Calu3 (cell line): ENCODE data around the gene FLYWCH1. TPM values are rescaled to one million over a fixed set of nuclear protein-coding genes. Genes with fewer than 3 reads are reported as not detected.

Experiments
- BruUV-seq: library from RNA; stranded (reverse); fragments of 400-500 nt; replicated peaks from 2 replicates; lab custom pipeline; 2021; lab: Mats Ljungman, UMichigan
- CTCF ChIA-PET: fragments of 300-600 bp; sonication (Branson Sonifier 250); formaldehyde crosslinking; loops from one replicate; lab custom pipeline; 2022; ENCODE audit warnings: antibody characterized with exemption; lab: Charles Lee
- DNase-seq: peaks from one replicate; pipeline ENCODE4 v3.0.0; 2022
- H3K27ac Mint-ChIP-seq: one replicate; pipeline ENCODE4 v1.8.0; 2022; ENCODE audit warnings: mixed read lengths; ENCODE audit not compliant: unreplicated experiment
- H3K27me3 Mint-ChIP-seq: one replicate; pipeline ENCODE4 v1.8.0; 2022; ENCODE audit warnings: mixed read lengths; ENCODE audit not compliant: unreplicated experiment
- H3K36me3 Mint-ChIP-seq: one replicate; pipeline ENCODE4 v1.8.0; 2022; ENCODE audit warnings: mild to moderate bottlenecking, moderate library complexity, mixed read lengths; ENCODE audit not compliant: insufficient read depth, unreplicated experiment
- H3K4me1 Mint-ChIP-seq: one replicate; pipeline ENCODE4 v1.8.0; 2022; ENCODE audit warnings: mild to moderate bottlenecking, low read depth, mixed read lengths; ENCODE audit not compliant: unreplicated experiment
- H3K4me3 Mint-ChIP-seq: one replicate; pipeline ENCODE4 v1.8.0; 2022; ENCODE audit warnings: mild to moderate bottlenecking, low read depth, moderate library complexity, mixed read lengths; ENCODE audit not compliant: unreplicated experiment
- H3K9me3 Mint-ChIP-seq: one replicate; pipeline ENCODE4 v1.8.0; 2022; ENCODE audit warnings: low read depth, mixed read lengths; ENCODE audit not compliant: unreplicated experiment
- CTCF ChIP-seq: fragments of 200-600 bp; IDR thresholded peaks from one replicate; pipeline ENCODE4 v1.8.0; 2022; ENCODE audit warnings: antibody characterized with exemption; ENCODE audit not compliant: unreplicated experiment
- intact Hi-C: fragments of 100-400 bp; cut with micrococcal nuclease; formaldehyde crosslinking; loops from one replicate; pipeline ENCODE4 v1.10.0; 2022; ENCODE audit not compliant: unreplicated experiment
- total RNA-seq: library from RNA; stranded (reverse); gene quantifications from 2 replicates; pipeline ENCODE4 v1.2.3, GENCODE V29; 2022

FLYWCH1 gene
- total RNA-seq, 1 experiment from 2014 or later, result 34.8 TPM

- BruUV-seq, result no TSS peak
- Mint-ChIP-seq H3K27ac (no peak overlapping the region), H3K27me3 (no peaks in the 10 kb centered on the region), H3K9me3 (no peaks in the 10 kb centered on the region), H3K4me1 (no peaks in the 10 kb centered on the region), H3K4me3 (no peak overlapping the region), H3K36me3 (peaks cover 19% of the 10 kb centered on the region)
- DNase-seq, result peak; percentile 64
- CTCF ChIA-PET, result interaction anchor here (0.7 to 1.0 kb wide), 3 partner anchors 28 to 45 kb away, joined by 3 to 5 read pairs (median 3); no protein-coding TSS in a partner anchor
- TF ChIP-seq CTCF, result peak; percentile 84
- intact Hi-C loops, result loop anchor here (2.0 kb wide), 1 partner anchor 45 kb away; no protein-coding TSS in a partner anchor
Measured at GRCh38 chr16:2919511-2920255, 8.0 kb downstream of the FLYWCH1 start.

- Mint-ChIP-seq H3K9me3 (no peaks in the 10 kb centered on the region), H3K4me1 (peaks cover 15% of the 10 kb centered on the region), H3K27me3 (no peaks in the 10 kb centered on the region), H3K4me3 (no peak overlapping the region), H3K27ac (no peak overlapping the region), H3K36me3 (peaks cover 16% of the 10 kb centered on the region)
- no peak for DNase-seq
- intact Hi-C loops, result no loop called here
- no TSS peak for BruUV-seq
- no peak for TF ChIP-seq CTCF
- CTCF ChIA-PET, result no interaction called here
Measured at GRCh38 chr16:2923481-2923880, 11.8 kb downstream of the FLYWCH1 start.

DNA sequence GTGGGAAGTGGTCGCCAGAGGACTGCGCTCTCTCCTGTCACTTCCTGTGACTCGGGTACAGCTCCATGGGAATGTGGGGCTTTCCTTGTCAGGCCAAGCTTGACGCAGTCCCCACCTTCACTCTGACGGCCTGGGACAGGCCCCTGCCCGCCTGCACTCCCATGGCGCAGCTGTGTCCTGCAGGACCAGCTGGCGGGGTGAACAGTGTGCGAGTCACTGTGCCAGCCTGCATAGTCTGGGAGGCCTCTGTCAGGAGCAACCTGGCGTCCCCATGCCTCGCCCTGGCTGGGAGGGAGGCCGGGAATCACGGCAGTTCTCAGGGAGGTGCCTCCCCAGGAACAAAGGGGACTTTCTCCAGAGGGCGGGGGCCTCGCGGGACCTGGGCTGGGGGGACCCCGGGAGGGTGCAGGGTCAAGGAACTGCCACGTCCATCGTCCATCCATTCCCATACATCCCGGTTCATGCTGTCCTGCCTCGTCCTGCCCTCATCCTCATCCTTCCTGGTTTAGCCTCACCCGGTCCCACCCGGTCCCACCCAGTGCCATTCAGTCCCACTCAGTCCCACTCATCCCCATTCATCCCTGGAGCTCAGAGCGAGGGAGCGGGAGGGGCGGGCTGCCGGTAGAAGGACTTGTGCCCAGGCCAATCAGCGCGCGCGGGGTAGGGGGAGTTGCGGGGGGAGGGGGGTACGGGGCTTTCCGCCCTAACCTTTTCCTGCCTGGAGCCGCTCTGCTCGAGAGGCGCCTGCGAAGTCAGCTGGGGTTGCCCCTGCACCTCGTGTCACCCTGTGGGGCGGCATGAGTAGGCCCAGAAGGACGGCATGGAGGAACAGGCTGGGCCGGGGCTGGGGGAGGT lies 13.4 kb downstream of the FLYWCH1 start:
- no peak for DNase-seq
- Mint-ChIP-seq H3K4me1 (peaks cover 15% of the 10 kb centered on the region), H3K27ac (no peak overlapping the region), H3K4me3 (no peak overlapping the region), H3K36me3 (peaks cover 8% of the 10 kb centered on the region), H3K9me3 (no peaks in the 10 kb centered on the region), H3K27me3 (no peaks in the 10 kb centered on the region)
- TF ChIP-seq CTCF, result no peak
- intact Hi-C loops, result no loop called here
- BruUV-seq, result no TSS peak
- CTCF ChIA-PET, result no interaction called here

DNA sequence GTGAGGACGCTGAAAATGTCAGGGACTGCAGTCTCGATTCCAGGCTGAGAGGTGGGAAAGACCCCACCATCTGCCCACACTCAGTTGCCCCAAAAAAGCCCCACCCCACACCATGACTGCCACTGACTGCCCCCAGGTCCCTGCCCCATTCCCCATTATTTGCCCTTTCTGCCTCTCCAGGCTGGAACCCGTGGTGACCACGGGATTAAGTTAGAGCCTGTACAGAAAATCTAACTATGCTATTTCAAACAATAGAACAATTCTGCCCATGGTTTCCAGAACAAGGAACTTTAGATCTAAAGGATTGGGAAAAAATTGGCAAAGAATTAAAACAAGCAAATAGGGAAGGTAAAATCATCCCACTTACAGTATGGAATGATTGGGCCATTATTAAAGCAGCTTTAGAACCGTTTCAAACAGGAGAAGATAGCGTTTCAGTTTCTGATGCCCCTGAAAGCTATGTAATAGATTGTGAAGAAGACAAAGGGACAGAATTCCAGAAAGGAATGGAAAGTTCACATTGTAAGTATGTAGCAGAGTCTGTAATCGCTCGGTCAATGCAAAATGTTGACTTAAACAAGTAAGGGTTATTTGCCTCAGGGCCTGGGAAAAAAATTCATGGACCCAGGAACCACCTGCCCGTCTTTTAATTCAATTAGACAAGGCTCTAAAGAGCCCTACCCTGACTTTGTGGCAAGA lies 14.4 kb downstream of the FLYWCH1 start:
- no TSS peak for BruUV-seq
- DNase-seq, result no peak
- peaks cover 8% of the 10 kb centered on the region for H3K36me3 Mint-ChIP-seq

More for the DNA sequence above, 14.4 kb downstream of the FLYWCH1 start:
- no peaks in the 10 kb centered on the region for H3K9me3 Mint-ChIP-seq
- H3K27me3 Mint-ChIP-seq, result no peaks in the 10 kb centered on the region
- peak overlapping the region; percentile 14 for H3K4me3 Mint-ChIP-seq
- intact Hi-C loops, result no loop called here
- no peak for TF ChIP-seq CTCF
- H3K27ac Mint-ChIP-seq, result no peak overlapping the region
- CTCF ChIA-PET, result interaction anchor here (0.6 to 1.8 kb wide), 6 partner anchors 15 to 481 kb away, joined by 3 to 8 read pairs (median 7); partner anchors contain the start of gene FLYWCH1
- peaks cover 15% of the 10 kb centered on the region for H3K4me1 Mint-ChIP-seq
